GM12878 (cell line): Measurements from ENCODE around the gene SCAI. TPM values are rescaled to one million over a fixed set of nuclear protein-coding genes. Genes with fewer than 3 reads are reported as not detected.

Source experiments
- ATAC-seq: fragments of 200-7000 bp; cut with Tn5 transposase; 3 replicates; pipeline ENCODE4 v1.9.1; 2020; ENCODE audit warnings: mild to moderate bottlenecking, moderate library complexity
- BruUV-seq: library from RNA; stranded (reverse); fragments of 400-500 nt; replicated peaks from 2 replicates; lab custom pipeline; 2021; lab: Mats Ljungman, UMichigan
- CTCF ChIA-PET: fragments of 300-600 bp; sonication (Branson Sonifier 250); formaldehyde crosslinking; extraction: SDS; loops from one replicate; lab custom pipeline; 2021; ENCODE audit warnings: inconsistent platforms; lab: Yijun Ruan, JAX
- POLR2A ChIA-PET: fragments of 350-600 bp; formaldehyde crosslinking; extraction: SDS; loops from one replicate; lab custom pipeline; 2021; ENCODE audit warnings: inconsistent platforms; lab: Charles Lee
- RAD21 ChIA-PET: fragments of 300-600 bp; sonication (Branson Sonifier 250); formaldehyde crosslinking; loops from one replicate; lab custom pipeline; 2023; ENCODE audit warnings: antibody characterized with exemption; ENCODE audit not compliant: unreplicated experiment; lab: Charles Lee
- SMC1A ChIA-PET: fragments of 300-600 bp; sonication (Branson Sonifier 250); formaldehyde crosslinking; loops from one replicate; lab custom pipeline; 2023; ENCODE audit not compliant: unreplicated experiment, uncharacterized antibody; lab: Charles Lee
- DNase-seq: peaks from one replicate; pipeline ENCODE4 v3.0.0-alpha.2; 2011; ENCODE audit warnings: low read depth, low spot score
- FAIRE-seq: peaks from 3 replicates; lab custom pipeline; 2011; peaks lifted over from hg19 to GRCh38; lab: Jason Lieb, UNC
- H2AFZ ChIP-seq: 2 replicates; pipeline ENCODE4 v1.6.0; 2011; ENCODE audit warnings: low read depth, low read length, control low read depth; ENCODE audit not compliant: control insufficient read depth
- H3K27ac ChIP-seq: 2 replicates; pipeline ENCODE4 v1.5.1; 2011; ENCODE audit warnings: control low read depth; ENCODE audit not compliant: control insufficient read depth, insufficient read depth
- H3K27me3 ChIP-seq, 2 experiments: replicated peaks in 1 of 2; 2 replicates each; pipeline versions ENCODE4 v1.6.0 to v1.6.1; 2011; ENCODE audit warnings: low read length in 1 of 2; ENCODE audit not compliant: control insufficient read depth in 2 of 2, insufficient read depth in 2 of 2
- H3K36me3 ChIP-seq, 2 experiments: 2 replicates each; pipeline ENCODE4 v1.5.1; 2011; ENCODE audit warnings: low read length in 1 of 2; ENCODE audit not compliant: control insufficient read depth in 2 of 2, insufficient read depth in 2 of 2
- H3K4me1 ChIP-seq: 2 replicates; pipeline ENCODE4 v1.6.1; 2011; ENCODE audit warnings: mild to moderate bottlenecking, low read length, moderate library complexity, mixed read lengths; ENCODE audit not compliant: control insufficient read depth, insufficient read depth
- H3K4me2 ChIP-seq: 2 replicates; pipeline ENCODE4 v1.6.0; 2011; ENCODE audit warnings: control low read depth; ENCODE audit not compliant: control insufficient read depth, insufficient read depth
- H3K4me3 ChIP-seq: fragments of 200-600 bp; sonication (generic); 2 replicates; pipeline ENCODE4 v1.5.1; 2016
- H3K79me2 ChIP-seq: 2 replicates; pipeline ENCODE4 v1.6.0; 2011; ENCODE audit warnings: low read length; ENCODE audit not compliant: control insufficient read depth, insufficient read depth
- H3K9ac ChIP-seq: 2 replicates; pipeline ENCODE4 v1.8.0; 2011; ENCODE audit warnings: low read length, control low read depth, mixed read lengths; ENCODE audit not compliant: control insufficient read depth, insufficient read depth
- H3K9me3 ChIP-seq: replicated peaks from 3 replicates; pipeline ENCODE4 v1.5.1; 2011; ENCODE audit warnings: mild to moderate bottlenecking, low read length; ENCODE audit not compliant: control insufficient read depth, insufficient read depth
- H4K20me1 ChIP-seq: 2 replicates; pipeline ENCODE4 v1.6.0; 2011; ENCODE audit not compliant: control insufficient read depth, insufficient read depth
- EED ChIP-seq: sonication (generic); IDR thresholded peaks from 2 replicates; pipeline ENCODE4 v1.6.1; 2016; ENCODE audit warnings: antibody characterized with exemption, low read depth
- EP300 ChIP-seq, 2 experiments: fragments of 150-350 bp in 1 of 2; IDR thresholded peaks; 2 replicates each; pipeline ENCODE4 v1.6.1; 2011 to 2012; ENCODE audit warnings: low read depth in 2 of 2, low read length in 2 of 2, borderline replicate concordance in 1 of 2, improper control_type of control experiment in 1 of 2, inconsistent platforms in 1 of 2; ENCODE audit not compliant: control insufficient read depth in 1 of 2
- SMARCA5 ChIP-seq: fragments of 450-650 bp; IDR thresholded peaks from 2 replicates; pipeline ENCODE4 v1.6.1; 2017; ENCODE audit warnings: mild to moderate bottlenecking
- TCF3 ChIP-seq: IDR thresholded peaks from 2 replicates; pipeline ENCODE4 v1.6.1; 2012; ENCODE audit warnings: low read depth, mild to moderate bottlenecking, low read length, borderline replicate concordance; ENCODE audit not compliant: insufficient read depth
- ZNF207 ChIP-seq: fragments of 450-650 bp; IDR thresholded peaks from 2 replicates; pipeline ENCODE4 v1.6.1; 2014; ENCODE audit warnings: antibody characterized with exemption, mild to moderate bottlenecking, borderline replicate concordance
- ZNF274 ChIP-seq: IDR thresholded peaks from one replicate; pipeline ENCODE4 v1.8.0; 2011; ENCODE audit not compliant: insufficient read length, insufficient read depth
- WGBS: methylation state at CpG from one replicate; pipeline ENCODE4 v1.1.6; 2016; ENCODE audit warnings: low lambda C conversion rate; ENCODE audit not compliant: insufficient replicate concordance, insufficient coverage; ENCODE audit errors: missing lambda C conversion rate; 5-methylcytosine and 5-hydroxymethylcytosine counted together
- in situ Hi-C: fragments of 300-500 bp; cut with MboI; formaldehyde crosslinking; loops from 9 replicates; pipeline ENCODE4 v1.14.3; 2018; ENCODE audit warnings: mixed read lengths
- intact Hi-C: fragments of 100-400 bp; cut with micrococcal nuclease; formaldehyde crosslinking; loops from one replicate; pipeline ENCODE4 v1.14.2; 2022; ENCODE audit not compliant: unreplicated experiment
- polyA plus RNA-seq, 11 experiments: library from polyadenylated mRNA; depleted of rRNA in 4 of 11; unstranded in 6 of 11; stranded (reverse) in 5 of 11; fragments of >200 nt; fragmentation: Nextera tagmentation in 4 of 11; fragmentation: Illumina TruSeq in 1 of 11; extraction: Ambion mirVana in 4 of 11; extraction: Trizol in 1 of 11; gene quantifications; 1 replicate in 1 of 11; 2 replicates in 10 of 11; pipeline versions ENCODE4 v1.2.1 to v1.2.3, GENCODE V29; 2011 to 2016; ENCODE audit warnings: inconsistent platforms in 2 of 11, missing spikeins in 2 of 11, low read depth in 1 of 11
- total RNA-seq, 4 experiments: library from RNA; depleted of rRNA in 3 of 4; stranded (reverse); fragments of >200 nt in 3 of 4; fragmentation: Illumina TruSeq in 1 of 4; extraction: Trizol in 1 of 4; gene quantifications; 2 replicates each; pipeline versions ENCODE4 v1.2.1 to v1.2.3, GENCODE V29; 2013 to 2021
- TF ChIP-seq, protein P1 (sequence below): fragments of 450-650 bp; IDR thresholded peaks from 2 replicates; pipeline ENCODE4 v1.6.1; 2017; ENCODE audit warnings: borderline replicate concordance
- TF ChIP-seq, protein P2 (sequence below): IDR thresholded peaks from 2 replicates; pipeline ENCODE4 v1.6.1; 2012; ENCODE audit warnings: improper control_type of control experiment, low read depth, low read length; ENCODE audit not compliant: insufficient replicate concordance
- TF ChIP-seq, protein P3 (sequence below): fragments of 450-650 bp; IDR thresholded peaks from 2 replicates; pipeline ENCODE4 v1.6.1; 2016; ENCODE audit warnings: mild to moderate bottlenecking
- TF ChIP-seq, protein P4 (sequence below): fragments of 450-650 bp; conservative IDR thresholded peaks from 2 replicates; pipeline ENCODE4 v1.6.1; 2017; ENCODE audit warnings: mild to moderate bottlenecking, moderate library complexity

The SCAI gene
- total and polyA plus RNA-seq, 10 of the 15 experiments (the other 5 are each of a cell fraction or from before 2014, with no cell fraction given), result 0.52 to 8.8 (median 5.1) TPM

DNA sequence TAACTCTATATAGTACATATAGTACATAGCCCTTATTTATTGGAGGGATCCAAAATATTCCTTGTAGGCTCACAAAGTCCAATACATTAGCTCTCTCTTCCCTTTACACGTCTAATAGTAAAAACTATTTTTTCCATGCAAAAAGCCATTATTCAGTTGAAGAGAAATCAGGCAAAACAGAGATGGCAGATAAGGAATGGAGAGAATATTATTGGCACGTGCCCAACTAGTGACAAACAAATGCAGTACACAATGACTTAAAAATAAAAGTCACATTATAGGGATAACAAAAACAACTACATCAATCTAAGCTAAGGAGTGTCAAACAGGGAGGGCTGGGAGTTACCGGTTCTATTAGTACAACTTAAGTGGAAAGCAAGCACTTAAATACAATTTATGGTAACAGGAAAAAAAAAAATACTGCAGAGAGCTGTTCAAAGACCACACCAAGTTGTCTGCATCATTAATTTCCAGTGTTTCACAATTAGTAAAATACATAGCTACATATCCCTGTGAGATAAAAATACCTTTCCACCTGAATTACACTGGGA is 4.1 kb upstream of the SCAI start:
- ATAC-seq, result no peak
- no peak for FAIRE-seq
- TF ChIP-seq EED (no peak), SMARCA5 (no peak), TCF3 (no peak), EP300 (IDR thresholded peaks at IDR 0.05; ENCODE audit: borderline replicate concordance in 1 of 2, control insufficient read depth in 1 of 2, low read depth in 2 of 2, low read length in 2 of 2) (no peak), ZNF207 (no peak), ZNF274 (no peak)
- TF ChIP-seq, protein P1, sequence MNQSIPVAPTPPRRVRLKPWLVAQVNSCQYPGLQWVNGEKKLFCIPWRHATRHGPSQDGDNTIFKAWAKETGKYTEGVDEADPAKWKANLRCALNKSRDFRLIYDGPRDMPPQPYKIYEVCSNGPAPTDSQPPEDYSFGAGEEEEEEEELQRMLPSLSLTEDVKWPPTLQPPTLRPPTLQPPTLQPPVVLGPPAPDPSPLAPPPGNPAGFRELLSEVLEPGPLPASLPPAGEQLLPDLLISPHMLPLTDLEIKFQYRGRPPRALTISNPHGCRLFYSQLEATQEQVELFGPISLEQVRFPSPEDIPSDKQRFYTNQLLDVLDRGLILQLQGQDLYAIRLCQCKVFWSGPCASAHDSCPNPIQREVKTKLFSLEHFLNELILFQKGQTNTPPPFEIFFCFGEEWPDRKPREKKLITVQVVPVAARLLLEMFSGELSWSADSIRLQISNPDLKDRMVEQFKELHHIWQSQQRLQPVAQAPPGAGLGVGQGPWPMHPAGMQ, result no peak
- TF ChIP-seq, protein P2, sequence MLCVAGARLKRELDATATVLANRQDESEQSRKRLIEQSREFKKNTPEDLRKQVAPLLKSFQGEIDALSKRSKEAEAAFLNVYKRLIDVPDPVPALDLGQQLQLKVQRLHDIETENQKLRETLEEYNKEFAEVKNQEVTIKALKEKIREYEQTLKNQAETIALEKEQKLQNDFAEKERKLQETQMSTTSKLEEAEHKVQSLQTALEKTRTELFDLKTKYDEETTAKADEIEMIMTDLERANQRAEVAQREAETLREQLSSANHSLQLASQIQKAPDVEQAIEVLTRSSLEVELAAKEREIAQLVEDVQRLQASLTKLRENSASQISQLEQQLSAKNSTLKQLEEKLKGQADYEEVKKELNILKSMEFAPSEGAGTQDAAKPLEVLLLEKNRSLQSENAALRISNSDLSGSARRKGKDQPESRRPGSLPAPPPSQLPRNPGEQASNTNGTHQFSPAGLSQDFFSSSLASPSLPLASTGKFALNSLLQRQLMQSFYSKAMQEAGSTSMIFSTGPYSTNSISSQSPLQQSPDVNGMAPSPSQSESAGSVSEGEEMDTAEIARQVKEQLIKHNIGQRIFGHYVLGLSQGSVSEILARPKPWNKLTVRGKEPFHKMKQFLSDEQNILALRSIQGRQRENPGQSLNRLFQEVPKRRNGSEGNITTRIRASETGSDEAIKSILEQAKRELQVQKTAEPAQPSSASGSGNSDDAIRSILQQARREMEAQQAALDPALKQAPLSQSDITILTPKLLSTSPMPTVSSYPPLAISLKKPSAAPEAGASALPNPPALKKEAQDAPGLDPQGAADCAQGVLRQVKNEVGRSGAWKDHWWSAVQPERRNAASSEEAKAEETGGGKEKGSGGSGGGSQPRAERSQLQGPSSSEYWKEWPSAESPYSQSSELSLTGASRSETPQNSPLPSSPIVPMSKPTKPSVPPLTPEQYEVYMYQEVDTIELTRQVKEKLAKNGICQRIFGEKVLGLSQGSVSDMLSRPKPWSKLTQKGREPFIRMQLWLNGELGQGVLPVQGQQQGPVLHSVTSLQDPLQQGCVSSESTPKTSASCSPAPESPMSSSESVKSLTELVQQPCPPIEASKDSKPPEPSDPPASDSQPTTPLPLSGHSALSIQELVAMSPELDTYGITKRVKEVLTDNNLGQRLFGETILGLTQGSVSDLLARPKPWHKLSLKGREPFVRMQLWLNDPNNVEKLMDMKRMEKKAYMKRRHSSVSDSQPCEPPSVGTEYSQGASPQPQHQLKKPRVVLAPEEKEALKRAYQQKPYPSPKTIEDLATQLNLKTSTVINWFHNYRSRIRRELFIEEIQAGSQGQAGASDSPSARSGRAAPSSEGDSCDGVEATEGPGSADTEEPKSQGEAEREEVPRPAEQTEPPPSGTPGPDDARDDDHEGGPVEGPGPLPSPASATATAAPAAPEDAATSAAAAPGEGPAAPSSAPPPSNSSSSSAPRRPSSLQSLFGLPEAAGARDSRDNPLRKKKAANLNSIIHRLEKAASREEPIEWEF, result no peak
- TF ChIP-seq, protein P3, sequence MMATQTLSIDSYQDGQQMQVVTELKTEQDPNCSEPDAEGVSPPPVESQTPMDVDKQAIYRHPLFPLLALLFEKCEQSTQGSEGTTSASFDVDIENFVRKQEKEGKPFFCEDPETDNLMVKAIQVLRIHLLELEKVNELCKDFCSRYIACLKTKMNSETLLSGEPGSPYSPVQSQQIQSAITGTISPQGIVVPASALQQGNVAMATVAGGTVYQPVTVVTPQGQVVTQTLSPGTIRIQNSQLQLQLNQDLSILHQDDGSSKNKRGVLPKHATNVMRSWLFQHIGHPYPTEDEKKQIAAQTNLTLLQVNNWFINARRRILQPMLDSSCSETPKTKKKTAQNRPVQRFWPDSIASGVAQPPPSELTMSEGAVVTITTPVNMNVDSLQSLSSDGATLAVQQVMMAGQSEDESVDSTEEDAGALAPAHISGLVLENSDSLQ, result no peak
- TF ChIP-seq, protein P4, sequence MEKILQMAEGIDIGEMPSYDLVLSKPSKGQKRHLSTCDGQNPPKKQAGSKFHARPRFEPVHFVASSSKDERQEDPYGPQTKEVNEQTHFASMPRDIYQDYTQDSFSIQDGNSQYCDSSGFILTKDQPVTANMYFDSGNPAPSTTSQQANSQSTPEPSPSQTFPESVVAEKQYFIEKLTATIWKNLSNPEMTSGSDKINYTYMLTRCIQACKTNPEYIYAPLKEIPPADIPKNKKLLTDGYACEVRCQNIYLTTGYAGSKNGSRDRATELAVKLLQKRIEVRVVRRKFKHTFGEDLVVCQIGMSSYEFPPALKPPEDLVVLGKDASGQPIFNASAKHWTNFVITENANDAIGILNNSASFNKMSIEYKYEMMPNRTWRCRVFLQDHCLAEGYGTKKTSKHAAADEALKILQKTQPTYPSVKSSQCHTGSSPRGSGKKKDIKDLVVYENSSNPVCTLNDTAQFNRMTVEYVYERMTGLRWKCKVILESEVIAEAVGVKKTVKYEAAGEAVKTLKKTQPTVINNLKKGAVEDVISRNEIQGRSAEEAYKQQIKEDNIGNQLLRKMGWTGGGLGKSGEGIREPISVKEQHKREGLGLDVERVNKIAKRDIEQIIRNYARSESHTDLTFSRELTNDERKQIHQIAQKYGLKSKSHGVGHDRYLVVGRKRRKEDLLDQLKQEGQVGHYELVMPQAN, result no peak
- no peaks in the 10 kb centered on the region for H3K27me3 ChIP-seq
- no peak for DNase-seq
- BruUV-seq, result no TSS peak
- H3K4me1 ChIP-seq, result peaks cover 10% of the 10 kb centered on the region
- H3K4me3 ChIP-seq, result no peak overlapping the region
- SMC1A ChIA-PET, result interaction anchor here (1.0 to 1.6 kb wide), 9 partner anchors 13 to 378 kb away, joined by 3 to 4 read pairs (median 3); no protein-coding TSS in a partner anchor
- H3K9me3 ChIP-seq, result no peaks in the 10 kb centered on the region
- RAD21 ChIA-PET, result interaction anchor here (1.0 to 1.9 kb wide), 2 partner anchors 294 to 375 kb away, joined by 3 to 7 read pairs; partner anchors contain the start of gene WDR38
- H3K36me3 ChIP-seq, result peaks cover 6% of the 10 kb centered on the region in 2 experiments
- no peaks in the 10 kb centered on the region for H4K20me1 ChIP-seq
- POLR2A ChIA-PET, result interaction anchor here (0.6 to 1.4 kb wide), 3 partner anchors 41 to 277 kb away, joined by 3 read pairs; no protein-coding TSS in a partner anchor
- no peak overlapping the region for H2AFZ ChIP-seq
- peaks cover 2% of the 10 kb centered on the region; the same call in 1 of the 2 replicates for H3K79me2 ChIP-seq
- in situ Hi-C loops (no loop called here), intact Hi-C loops (loop anchor here (10.0 kb wide), 1 partner anchor 143 kb away; no protein-coding TSS in a partner anchor)
- H3K27ac ChIP-seq, result no peak overlapping the region
- H3K9ac ChIP-seq, result no peak overlapping the region
- H3K4me2 ChIP-seq, result no peak overlapping the region
- 77% methylated on average over 3 of the region's 3 CpGs for WGBS
- CTCF ChIA-PET, result interaction anchor here (0.6 to 1.4 kb wide), 6 partner anchors 16 to 376 kb away, joined by 3 to 5 read pairs (median 3); no protein-coding TSS in a partner anchor
